ENCODE measurements around the gene SLC9B1. TPM values are rescaled to one million over a fixed set of nuclear protein-coding genes. Genes with fewer than 3 reads are reported as not detected.

Gene SLC9B1
- total RNA-seq, 3 donors from 2014 or later = 0.44 to 1.6 (median 1.3) TPM

DNA sequence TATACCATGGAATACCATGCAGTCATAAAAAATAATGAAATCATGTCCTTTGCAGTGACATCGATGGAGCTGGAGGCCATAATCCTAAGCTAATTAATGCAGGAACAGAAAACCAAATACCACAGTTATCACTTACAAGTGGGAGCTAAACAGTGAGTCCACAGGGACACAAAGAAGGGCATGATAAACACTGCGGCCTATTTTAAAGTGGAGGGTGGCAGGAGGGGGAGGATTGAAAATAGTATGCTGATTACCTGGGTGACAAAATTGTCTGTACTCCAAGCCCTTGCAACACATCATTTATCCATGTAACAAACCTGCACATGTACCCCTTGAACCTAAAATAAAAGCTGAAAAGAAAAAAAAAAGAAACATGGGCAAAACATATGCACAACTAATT is 16.7 kb upstream of the SLC9B1 start:
- no peaks in the 10 kb centered on the region for H3K27me3 ChIP-seq
- H3K9me3 ChIP-seq = no peaks in the 10 kb centered on the region
- TF ChIP-seq POLR2AphosphoS5 (IDR thresholded peaks at IDR 0.05) = no peak
- TF ChIP-seq, protein P1, sequence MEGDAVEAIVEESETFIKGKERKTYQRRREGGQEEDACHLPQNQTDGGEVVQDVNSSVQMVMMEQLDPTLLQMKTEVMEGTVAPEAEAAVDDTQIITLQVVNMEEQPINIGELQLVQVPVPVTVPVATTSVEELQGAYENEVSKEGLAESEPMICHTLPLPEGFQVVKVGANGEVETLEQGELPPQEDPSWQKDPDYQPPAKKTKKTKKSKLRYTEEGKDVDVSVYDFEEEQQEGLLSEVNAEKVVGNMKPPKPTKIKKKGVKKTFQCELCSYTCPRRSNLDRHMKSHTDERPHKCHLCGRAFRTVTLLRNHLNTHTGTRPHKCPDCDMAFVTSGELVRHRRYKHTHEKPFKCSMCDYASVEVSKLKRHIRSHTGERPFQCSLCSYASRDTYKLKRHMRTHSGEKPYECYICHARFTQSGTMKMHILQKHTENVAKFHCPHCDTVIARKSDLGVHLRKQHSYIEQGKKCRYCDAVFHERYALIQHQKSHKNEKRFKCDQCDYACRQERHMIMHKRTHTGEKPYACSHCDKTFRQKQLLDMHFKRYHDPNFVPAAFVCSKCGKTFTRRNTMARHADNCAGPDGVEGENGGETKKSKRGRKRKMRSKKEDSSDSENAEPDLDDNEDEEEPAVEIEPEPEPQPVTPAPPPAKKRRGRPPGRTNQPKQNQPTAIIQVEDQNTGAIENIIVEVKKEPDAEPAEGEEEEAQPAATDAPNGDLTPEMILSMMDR (IDR thresholded peaks at IDR 0.05) = no peak
- H3K4me1 ChIP-seq = no peaks in the 10 kb centered on the region
- H3K4me3 ChIP-seq = no peak overlapping the region
- no peaks in the 10 kb centered on the region for H3K36me3 ChIP-seq
- intact Hi-C loops (cut with DNase I; ENCODE audit: low total_unique reads) = no loop called here
- DNase-seq (ENCODE audit: low spot score in 2 of 2) = no peak
- no peak overlapping the region for H3K27ac ChIP-seq

DNA sequence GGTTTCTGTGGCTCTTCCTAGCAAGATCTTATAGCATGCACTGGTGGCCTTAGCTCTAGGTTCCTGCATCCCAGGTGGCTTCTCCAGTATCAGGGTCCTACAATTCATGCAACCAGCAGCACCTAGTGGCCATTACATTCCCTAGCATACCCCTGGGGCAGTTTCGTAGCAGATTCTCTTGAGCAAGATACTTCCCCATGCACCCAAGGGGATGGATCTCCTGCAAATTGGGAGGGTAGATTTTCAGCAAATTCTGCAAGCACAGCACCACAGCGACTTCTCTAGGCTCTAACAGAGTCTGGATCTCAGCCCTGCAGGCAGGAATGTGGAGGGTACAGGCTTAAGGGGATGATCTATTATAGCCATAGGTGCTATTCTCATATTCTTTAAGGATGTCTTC is 13.1 kb upstream of the SLC9B1 start:
- Histone ChIP-seq H3K4me3 (no peak overlapping the region), H3K27ac (no peak overlapping the region), H3K9me3 (no peaks in the 10 kb centered on the region), H3K36me3 (no peaks in the 10 kb centered on the region), H3K4me1 (no peaks in the 10 kb centered on the region), H3K27me3 (no peaks in the 10 kb centered on the region)
- TF ChIP-seq POLR2A (IDR thresholded peaks at IDR 0.05) = no peak
- TF ChIP-seq POLR2AphosphoS5 (IDR thresholded peaks at IDR 0.05) = no peak
- TF ChIP-seq, protein P1 (IDR thresholded peaks at IDR 0.05) = no peak
- intact Hi-C loops (cut with DNase I; ENCODE audit: low total_unique reads) = no loop called here
- DNase-seq (ENCODE audit: low spot score in 2 of 2) = no peak

DNA sequence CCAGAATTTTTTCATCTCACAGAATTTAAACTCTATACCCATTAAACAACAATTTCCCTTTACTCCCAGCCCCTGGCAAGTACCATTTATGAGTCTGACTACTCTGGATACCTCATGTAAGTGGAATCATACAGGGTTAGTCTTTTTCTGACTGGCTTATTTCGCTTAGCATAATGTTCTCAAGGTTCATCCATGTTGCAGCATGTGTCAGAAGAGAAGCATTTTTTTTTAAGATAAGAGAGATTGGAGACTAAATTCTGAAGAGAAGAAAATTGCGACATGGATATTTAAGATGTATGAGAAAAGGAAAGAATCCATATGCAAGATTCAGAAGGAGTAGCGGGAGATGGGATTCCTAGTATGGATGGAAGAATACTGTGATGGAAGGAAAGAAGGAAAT is 11.3 kb upstream of the SLC9B1 start:
- H3K4me3 ChIP-seq = no peak overlapping the region

DNA sequence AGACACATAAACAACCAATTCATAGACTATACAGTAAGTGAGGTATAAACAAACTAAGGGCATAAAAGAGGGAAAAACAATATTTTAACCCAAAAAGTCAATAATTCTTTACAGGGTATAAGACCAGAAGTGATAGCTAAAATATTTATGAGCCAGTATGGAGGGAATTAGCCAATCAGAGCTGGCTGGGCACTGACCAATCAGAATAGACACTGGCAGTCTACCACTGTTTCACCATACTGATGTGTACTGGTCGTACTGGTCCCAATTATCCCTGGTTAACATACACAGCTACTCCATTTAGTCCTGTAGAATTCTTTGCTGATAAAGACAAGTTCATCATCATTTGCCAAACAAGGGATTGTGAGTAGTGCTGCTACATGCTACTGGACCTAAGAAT is 9.8 kb upstream of the SLC9B1 start:
- no peak for DNase-seq (ENCODE audit: low spot score in 2 of 2)
- no peaks in the 10 kb centered on the region for H3K36me3 ChIP-seq
- H3K4me1 ChIP-seq = no peaks in the 10 kb centered on the region
- no peaks in the 10 kb centered on the region for H3K27me3 ChIP-seq
- no peaks in the 10 kb centered on the region for H3K9me3 ChIP-seq
- no peak overlapping the region for H3K27ac ChIP-seq
- TF ChIP-seq POLR2A (IDR thresholded peaks at IDR 0.05) = no peak
- TF ChIP-seq, protein P1 (IDR thresholded peaks at IDR 0.05) = no peak
- TF ChIP-seq POLR2AphosphoS5 (IDR thresholded peaks at IDR 0.05) = no peak
- no peak overlapping the region for H3K4me3 ChIP-seq
- intact Hi-C loops (cut with DNase I; ENCODE audit: low total_unique reads) = no loop called here

More for the DNA sequence above, 11.3 kb upstream of the SLC9B1 start:
- H3K27me3 ChIP-seq = no peaks in the 10 kb centered on the region
- H3K27ac ChIP-seq = no peak overlapping the region
- TF ChIP-seq POLR2AphosphoS5 (IDR thresholded peaks at IDR 0.05) (no peak), POLR2A (IDR thresholded peaks at IDR 0.05) (no peak)
- TF ChIP-seq, protein P1 (IDR thresholded peaks at IDR 0.05) = no peak
- DNase-seq (ENCODE audit: low spot score in 2 of 2) = no peak
- no peaks in the 10 kb centered on the region for H3K4me1 ChIP-seq
- intact Hi-C loops (cut with DNase I; ENCODE audit: low total_unique reads) = no loop called here
- H3K36me3 ChIP-seq = no peaks in the 10 kb centered on the region
- H3K9me3 ChIP-seq = no peaks in the 10 kb centered on the region

DNA sequence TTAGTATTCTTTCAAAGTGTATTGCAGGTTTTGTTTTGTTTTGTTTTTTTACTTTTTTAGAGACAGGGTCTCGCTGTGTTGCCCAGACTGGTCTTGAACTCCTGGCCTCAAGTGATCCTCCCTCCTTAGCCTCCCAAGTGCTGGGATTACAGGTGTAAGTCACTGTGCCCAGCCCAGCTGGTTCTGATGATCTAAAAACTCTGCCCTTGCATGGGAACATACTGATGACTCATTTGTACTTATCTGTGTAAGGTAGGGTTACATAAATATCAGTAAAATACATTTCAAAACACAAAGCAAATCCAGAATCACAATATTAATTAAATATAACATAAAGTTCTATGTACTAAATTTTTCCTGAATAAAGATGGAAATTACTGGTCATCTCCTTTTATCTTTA is 7.4 kb upstream of the SLC9B1 start:
- no peak overlapping the region for H3K4me3 ChIP-seq
- H3K36me3 ChIP-seq = no peaks in the 10 kb centered on the region
- H3K9me3 ChIP-seq = no peaks in the 10 kb centered on the region
- H3K27ac ChIP-seq = no peak overlapping the region
- intact Hi-C loops (cut with DNase I; ENCODE audit: low total_unique reads) = no loop called here
- H3K4me1 ChIP-seq = no peaks in the 10 kb centered on the region
- no peak for TF ChIP-seq POLR2AphosphoS5 (IDR thresholded peaks at IDR 0.05)
- no peaks in the 10 kb centered on the region for H3K27me3 ChIP-seq
- no peak for DNase-seq (ENCODE audit: low spot score in 2 of 2)

DNA sequence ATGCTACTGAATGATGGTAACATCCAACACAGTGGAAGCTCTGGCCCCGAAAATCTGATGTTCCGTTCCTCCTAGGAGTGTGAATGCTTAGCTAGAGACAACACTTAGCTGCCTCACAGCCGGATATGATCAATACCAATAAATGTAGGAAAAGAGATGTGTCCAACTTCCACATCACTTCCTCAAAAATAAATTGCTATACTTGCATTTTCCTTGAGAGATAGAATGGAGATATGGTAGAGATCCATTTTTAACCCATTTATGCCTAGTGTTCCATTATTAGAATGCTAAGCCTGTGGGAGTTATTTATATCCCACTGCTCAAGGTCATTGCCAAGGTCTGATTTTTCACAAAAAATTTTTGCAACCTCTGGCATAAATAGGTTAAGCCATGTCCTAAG is 5.5 kb upstream of the SLC9B1 start:
- intact Hi-C loops (cut with DNase I; ENCODE audit: low total_unique reads) = no loop called here
- TF ChIP-seq, protein P1 (IDR thresholded peaks at IDR 0.05) = no peak
- TF ChIP-seq POLR2A (IDR thresholded peaks at IDR 0.05) (no peak), POLR2AphosphoS5 (IDR thresholded peaks at IDR 0.05) (no peak)

More for the DNA sequence above, 5.5 kb upstream of the SLC9B1 start:
- H3K4me1 ChIP-seq = no peaks in the 10 kb centered on the region
- no peak overlapping the region for H3K4me3 ChIP-seq
- no peaks in the 10 kb centered on the region for H3K9me3 ChIP-seq
- no peak overlapping the region for H3K27ac ChIP-seq
- no peak for DNase-seq (ENCODE audit: low spot score in 2 of 2)
- H3K27me3 ChIP-seq = no peaks in the 10 kb centered on the region
- H3K36me3 ChIP-seq = no peaks in the 10 kb centered on the region
